Upper lobe of left lung (tissue), 4 donors: Measurements from ENCODE around the gene LRPPRC.

Experiments
- EP300 ChIP-seq, 4 donors: sonication (generic); formaldehyde crosslinking; IDR thresholded peaks; one replicate each; pipeline ENCODE4 v1.5.1; 2017; ENCODE audit warnings: antibody characterized with exemption in 4 of 4, control low read depth in 2 of 4
- POLR2A ChIP-seq, 4 donors: fragments of 450-650 bp; IDR thresholded peaks; one replicate each; pipeline ENCODE4 v1.5.1; 2016 to 2017; ENCODE audit warnings: antibody characterized with exemption in 4 of 4, mild to moderate bottlenecking in 2 of 4
- POLR2AphosphoS5 ChIP-seq, 2 donors: sonication (generic); formaldehyde crosslinking; IDR thresholded peaks; one replicate each; pipeline ENCODE4 v1.5.1; 2017; ENCODE audit warnings: antibody characterized with exemption in 2 of 2
- TF ChIP-seq, protein P1 (sequence below), 6 experiments: fragments of 450-650 bp in 4 of 6; fragments of 200-600 bp in 2 of 6; sonication (generic) in 2 of 6; IDR thresholded peaks; one replicate each; pipeline ENCODE4 v1.5.1; 2016 to 2019; ENCODE audit warnings: antibody characterized with exemption in 6 of 6

DNA sequence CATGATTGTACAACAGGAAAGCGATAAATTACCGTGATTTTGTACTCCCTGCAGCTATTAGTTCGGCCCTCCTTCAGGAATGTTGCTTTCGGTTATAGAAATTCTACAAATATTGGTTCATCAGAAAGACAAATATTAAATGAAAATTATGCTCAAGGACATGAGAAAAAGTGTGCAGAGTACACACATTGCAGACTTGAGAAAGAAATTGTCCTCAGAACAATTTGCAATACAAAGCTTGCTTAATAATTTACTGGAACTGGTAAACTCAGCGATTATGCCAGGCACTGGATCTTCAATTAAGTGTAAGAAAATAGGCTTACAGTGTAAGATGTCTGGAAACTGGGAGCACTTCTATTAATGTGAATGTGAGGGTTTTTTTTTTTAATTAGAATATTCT is 111.1 kb downstream of the LRPPRC start:
- TF ChIP-seq, protein P1, sequence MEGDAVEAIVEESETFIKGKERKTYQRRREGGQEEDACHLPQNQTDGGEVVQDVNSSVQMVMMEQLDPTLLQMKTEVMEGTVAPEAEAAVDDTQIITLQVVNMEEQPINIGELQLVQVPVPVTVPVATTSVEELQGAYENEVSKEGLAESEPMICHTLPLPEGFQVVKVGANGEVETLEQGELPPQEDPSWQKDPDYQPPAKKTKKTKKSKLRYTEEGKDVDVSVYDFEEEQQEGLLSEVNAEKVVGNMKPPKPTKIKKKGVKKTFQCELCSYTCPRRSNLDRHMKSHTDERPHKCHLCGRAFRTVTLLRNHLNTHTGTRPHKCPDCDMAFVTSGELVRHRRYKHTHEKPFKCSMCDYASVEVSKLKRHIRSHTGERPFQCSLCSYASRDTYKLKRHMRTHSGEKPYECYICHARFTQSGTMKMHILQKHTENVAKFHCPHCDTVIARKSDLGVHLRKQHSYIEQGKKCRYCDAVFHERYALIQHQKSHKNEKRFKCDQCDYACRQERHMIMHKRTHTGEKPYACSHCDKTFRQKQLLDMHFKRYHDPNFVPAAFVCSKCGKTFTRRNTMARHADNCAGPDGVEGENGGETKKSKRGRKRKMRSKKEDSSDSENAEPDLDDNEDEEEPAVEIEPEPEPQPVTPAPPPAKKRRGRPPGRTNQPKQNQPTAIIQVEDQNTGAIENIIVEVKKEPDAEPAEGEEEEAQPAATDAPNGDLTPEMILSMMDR (IDR thresholded peaks at IDR 0.05): no peak
- TF ChIP-seq EP300 (IDR thresholded peaks at IDR 0.05) (no peak), POLR2AphosphoS5 (IDR thresholded peaks at IDR 0.05) (no peak), POLR2A (IDR thresholded peaks at IDR 0.05) (no peak)
